Lower leg skin (tissue), 3 donors: Measurements from ENCODE around the gene MSS51.

Source experiments
- POLR2A ChIP-seq, 2 donors: fragments of 450-650 bp; IDR thresholded peaks; one replicate each; pipeline ENCODE4 v1.6.1; 2016 to 2017; ENCODE audit warnings: antibody characterized with exemption in 2 of 2, mild to moderate bottlenecking in 1 of 2, moderate library complexity in 1 of 2
- TF ChIP-seq, protein P1 (sequence below), 3 donors: fragments of 450-650 bp; IDR thresholded peaks; one replicate each; pipeline ENCODE4 v1.5.1; 2016; ENCODE audit warnings: antibody characterized with exemption in 3 of 3, mild to moderate bottlenecking in 3 of 3, moderate library complexity in 2 of 3

DNA sequence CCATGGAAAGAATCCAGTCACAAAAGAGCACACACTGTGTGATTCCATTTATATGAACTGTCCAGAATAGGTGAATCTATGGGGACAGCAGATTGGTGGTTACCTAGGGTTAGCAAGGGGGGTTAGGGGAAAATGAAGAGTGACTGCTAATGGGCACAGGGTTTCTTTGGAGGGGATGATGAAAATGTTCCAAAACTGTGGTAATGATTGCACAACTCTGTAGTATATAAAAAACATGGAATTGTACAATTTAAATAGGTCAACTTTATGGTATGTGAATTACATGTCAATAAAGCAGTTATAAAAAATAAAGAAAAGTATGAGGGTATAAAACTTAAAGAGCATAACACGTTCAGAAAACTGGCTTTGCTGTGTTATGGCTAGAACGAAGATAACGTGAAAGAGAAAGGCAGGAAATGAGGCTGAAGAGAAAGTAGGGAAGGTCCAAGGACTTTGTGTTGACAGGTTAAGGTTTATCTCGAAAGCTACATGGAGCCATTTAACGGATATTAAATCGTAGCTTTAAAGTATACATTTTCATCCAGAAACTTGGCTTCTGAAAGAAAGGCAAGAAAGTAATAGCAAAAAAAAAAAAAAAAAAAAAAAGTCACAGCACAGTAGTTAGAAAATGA is 26.4 kb upstream of the MSS51 start:
- TF ChIP-seq, protein P1, sequence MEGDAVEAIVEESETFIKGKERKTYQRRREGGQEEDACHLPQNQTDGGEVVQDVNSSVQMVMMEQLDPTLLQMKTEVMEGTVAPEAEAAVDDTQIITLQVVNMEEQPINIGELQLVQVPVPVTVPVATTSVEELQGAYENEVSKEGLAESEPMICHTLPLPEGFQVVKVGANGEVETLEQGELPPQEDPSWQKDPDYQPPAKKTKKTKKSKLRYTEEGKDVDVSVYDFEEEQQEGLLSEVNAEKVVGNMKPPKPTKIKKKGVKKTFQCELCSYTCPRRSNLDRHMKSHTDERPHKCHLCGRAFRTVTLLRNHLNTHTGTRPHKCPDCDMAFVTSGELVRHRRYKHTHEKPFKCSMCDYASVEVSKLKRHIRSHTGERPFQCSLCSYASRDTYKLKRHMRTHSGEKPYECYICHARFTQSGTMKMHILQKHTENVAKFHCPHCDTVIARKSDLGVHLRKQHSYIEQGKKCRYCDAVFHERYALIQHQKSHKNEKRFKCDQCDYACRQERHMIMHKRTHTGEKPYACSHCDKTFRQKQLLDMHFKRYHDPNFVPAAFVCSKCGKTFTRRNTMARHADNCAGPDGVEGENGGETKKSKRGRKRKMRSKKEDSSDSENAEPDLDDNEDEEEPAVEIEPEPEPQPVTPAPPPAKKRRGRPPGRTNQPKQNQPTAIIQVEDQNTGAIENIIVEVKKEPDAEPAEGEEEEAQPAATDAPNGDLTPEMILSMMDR (IDR thresholded peaks at IDR 0.05), result no peak
- no peak for TF ChIP-seq POLR2A (IDR thresholded peaks at IDR 0.05)
